Adipose tissue (tissue), 3 donors: ENCODE data around the gene DQX1. TPM values are rescaled to one million over a fixed set of nuclear protein-coding genes. Genes with fewer than 3 reads are reported as not detected.
A peak's percentile ranks its signal among the peaks of the same experiment; 100 is the strongest.
"Not testable (repeated sequence)": the region's sequence is repeated elsewhere in the genome, so short reads cannot be mapped to it uniquely, and the experiment has no call there.

Source experiments
- H3K27ac ChIP-seq: one replicate; pipeline ENCODE4 v1.5.1; 2013; ENCODE audit warnings: low read depth, low read length
- WGBS, 3 donors: extraction: QIAGEN DNeasy Blood & Tissue Kit; methylation state at CpG; one replicate each; pipeline ENCODE4 v1.1.7; 2013; 5-methylcytosine and 5-hydroxymethylcytosine counted together
- polyA plus RNA-seq, 3 donors: library from polyadenylated mRNA; stranded (reverse); fragments of 200-250 nt; gene quantifications; one replicate each; pipeline ENCODE4 v1.2.3, GENCODE V29; 2013
- donor health status: healthy with polysubstance abuse.
- donor health status: Bipolar disorder and iron deficiency.
- donor health status: healthy.

DQX1 gene
- polyA plus RNA-seq, 3 donors = 0.31 to 0.51 TPM; not detected in 1

GRCh38 chr2:74483675-74484164, 42.3 kb downstream of the DQX1 start:
- 78 to 79% (median 79%) methylated on average over 19 of the region's 19 CpGs for WGBS, 3 donors

DNA sequence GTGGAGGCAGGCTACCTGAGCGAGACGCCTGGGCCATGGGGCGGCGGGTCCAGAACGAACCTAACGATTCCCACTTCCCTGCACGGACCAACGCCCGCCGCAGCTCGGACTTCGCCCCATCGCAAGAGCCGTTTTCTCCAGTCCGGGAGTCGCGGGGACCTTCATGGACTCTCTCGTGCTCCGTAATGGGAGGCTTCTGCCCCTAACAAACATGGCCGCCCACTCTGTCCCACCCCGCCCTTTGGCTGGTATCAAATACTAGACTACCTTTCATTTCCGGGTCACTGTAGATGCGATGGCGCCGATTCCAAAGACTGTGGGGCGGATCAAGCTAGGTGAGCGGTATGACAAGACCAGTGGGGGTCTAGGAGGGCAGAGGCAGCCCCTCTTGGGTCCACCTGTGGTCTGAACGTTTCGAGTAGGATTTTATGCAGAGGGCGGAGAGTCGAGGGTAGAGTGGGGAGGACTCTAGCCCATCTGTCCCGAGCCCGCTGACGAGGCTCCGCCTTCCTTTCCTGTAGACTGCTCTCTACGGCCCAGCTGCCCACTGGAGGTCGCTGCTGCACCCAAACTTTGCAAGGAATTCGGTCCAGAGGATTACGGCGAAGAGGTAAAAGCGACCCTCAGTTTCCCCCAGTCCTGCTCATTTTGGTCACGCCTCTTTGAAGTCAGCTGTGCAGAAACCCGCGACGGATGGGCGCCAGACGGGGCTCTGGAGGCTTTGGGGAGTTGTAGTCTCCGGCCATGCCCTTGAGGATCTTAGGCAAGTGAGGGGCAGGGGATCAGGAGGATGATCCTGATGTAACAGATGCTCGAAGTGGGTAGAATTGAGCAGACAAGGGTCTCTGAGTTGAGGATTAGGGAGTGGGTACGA, 43.0 kb downstream of the DQX1 start, which contains the start of the genes CCDC142 and TTC31:
CCDC142 (minus strand) TSS at position 198 of the 874 bp plus-strand sequence; CDS start at position 37, 161 bp downstream.
TTC31 (plus strand) TSS at position 281 of the 874 bp plus-strand sequence; CDS start at position 296, 15 bp downstream.
- no peak within 1 kb of the TSS for H3K27ac ChIP-seq
- WGBS, 3 donors = 1% methylated on average over 48 to 50 of the region's 50 CpGs

More at GRCh38 chr2:74483675-74484164, 42.3 kb downstream of the DQX1 start:
- not testable (repeated sequence) for H3K27ac ChIP-seq

DNA sequence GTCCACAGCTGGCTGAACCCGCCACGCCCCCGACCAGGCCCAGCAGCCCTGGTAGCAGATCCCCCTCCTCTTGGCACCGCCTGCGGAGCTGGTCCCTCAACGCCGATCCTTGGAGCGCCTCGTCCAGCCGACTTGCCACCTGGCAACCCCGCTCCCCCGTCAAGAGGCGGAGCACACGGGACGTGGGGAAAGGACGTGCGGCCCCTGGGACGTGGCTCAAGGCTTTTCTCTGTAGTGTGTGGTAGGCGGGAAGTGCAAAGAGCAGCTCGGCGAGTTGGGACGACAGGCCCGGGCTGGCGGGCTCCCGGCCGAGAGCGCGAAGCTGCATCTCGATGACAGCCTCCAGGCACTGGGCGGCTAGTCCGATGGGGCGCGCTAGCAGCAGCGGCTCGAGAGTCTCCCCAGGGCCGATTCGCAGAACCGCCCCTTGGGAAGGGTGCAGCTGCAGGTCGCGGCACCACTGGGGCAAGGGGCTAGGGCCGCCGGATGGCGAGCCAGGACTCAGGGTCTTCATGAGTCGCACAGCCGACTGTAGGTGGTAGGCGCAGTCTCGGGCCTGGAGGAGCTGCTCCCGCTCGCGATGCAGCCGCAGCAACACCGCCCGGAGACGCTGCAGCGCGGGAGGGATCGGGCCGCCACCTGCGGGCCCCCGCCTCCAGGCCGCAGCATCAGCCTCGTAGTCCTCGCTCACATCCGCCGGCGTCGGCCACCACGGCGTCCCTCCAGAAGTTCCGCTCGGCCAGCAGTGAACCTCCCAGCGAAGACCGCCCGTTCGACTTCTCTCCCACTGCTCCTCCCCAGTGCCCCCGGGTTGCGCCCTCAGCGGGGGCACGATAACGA, 43.9 kb downstream of the DQX1 start:
- no peak overlapping the region for H3K27ac ChIP-seq
- WGBS, 3 donors = 1 to 2% (median 1%) methylated on average over 73 to 80 of the region's 80 CpGs

- 43 to 48% (median 46%) methylated on average over 3 of the region's 3 CpGs for WGBS, 3 donors
- no peak overlapping the region for H3K27ac ChIP-seq
These were observed 44.6 kb downstream of the DQX1 start for GRCh38 chr2:74481431-74481830.

GRCh38 chr2:74474899-74475298, 51.1 kb downstream of the DQX1 start:
- whole genome bisulfite sequencing, 3 donors = 78 to 91% (median 82%) methylated on average over 5 of the region's 5 CpGs

DNA sequence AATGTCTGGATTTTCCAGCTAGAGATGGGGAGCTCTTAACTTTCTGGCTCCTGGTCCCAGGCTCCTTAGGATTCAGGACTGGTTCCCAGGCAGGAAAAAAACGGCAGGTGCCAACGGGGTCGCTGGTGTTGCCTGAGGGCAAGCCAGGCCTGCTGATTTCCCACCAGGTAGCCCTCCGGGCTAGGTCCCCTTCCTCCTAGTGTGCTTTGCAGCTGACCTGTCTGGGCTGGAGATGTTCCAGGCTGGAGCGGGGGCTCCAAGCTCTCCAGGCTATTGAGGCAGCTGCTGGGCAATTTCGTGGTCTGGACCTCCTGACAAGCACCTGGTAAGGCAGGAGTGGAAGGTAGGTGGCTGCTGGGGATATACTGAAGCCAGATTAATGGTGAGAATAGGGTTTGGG, 51.5 kb downstream of the DQX1 start:
- WGBS, 3 donors = 92 to 96% (median 92%) methylated on average over 6 of the region's 6 CpGs
- no peak overlapping the region for H3K27ac ChIP-seq

More at GRCh38 chr2:74474899-74475298, 51.1 kb downstream of the DQX1 start:
- H3K27ac ChIP-seq = no peak overlapping the region

DNA sequence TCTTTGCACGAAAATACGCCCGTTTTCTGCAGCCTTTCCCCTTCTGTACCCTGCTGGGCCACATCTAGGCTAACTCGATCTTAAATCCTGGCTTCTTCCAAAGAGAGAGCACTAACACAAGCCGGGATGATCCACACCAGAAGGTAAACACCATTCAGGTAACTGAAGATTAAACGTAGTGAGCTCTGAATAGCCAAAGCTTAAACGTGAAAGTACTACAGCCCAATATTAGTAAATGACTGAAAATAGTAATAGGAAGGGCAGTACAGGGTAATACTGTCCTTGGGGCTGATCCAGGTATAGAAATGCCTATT, 53.1 kb downstream of the DQX1 start:
- 8 to 15% (median 10%) methylated on average over 7 of the region's 7 CpGs for WGBS, 3 donors
- no peak overlapping the region for H3K27ac ChIP-seq

DNA sequence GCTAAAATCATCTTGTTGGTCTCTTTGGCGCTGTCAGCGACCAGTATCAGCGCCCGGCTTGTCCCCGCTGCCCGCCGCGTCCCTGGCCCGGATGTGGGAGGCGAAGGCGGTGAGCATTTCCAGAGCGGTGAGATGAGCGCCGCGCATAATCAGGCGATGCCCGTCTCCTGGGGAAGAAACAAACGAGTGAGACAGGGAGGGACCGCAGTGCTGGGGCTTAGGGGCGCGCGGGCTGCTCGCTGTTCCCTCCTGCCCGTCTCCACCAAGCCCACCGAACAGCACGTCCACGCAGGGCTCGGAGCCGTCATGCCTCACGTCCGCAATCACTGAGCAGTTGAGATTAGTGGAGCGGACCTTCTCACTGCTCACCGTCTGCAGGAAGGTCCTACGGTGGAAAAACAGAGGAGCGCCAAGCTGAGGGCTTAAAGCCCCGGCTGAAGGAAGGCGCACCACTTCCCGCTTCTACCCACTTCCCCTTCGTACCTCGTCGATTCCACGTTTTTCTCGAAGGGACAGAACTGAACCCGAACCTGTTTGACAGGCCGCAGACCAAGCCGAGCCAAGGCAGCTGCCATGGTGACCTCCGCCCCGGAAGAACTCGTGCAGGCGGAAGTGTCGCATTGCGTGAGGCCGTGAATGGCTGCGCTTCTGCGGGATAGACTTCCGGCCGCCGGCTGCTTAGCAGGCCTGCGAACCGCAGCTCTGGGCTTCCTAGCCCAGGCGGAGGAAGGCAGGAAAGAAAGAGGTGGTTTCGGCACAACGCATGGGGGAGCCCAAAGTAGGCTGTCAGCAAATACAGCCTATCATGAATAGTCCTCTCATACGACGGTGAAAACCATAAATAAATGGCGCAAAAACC, 53.7 kb downstream of the DQX1 start, which contains the start of gene MRPL53:
MRPL53 (minus strand) TSS at position 595 of the 859 bp plus-strand sequence; CDS start at position 575, 20 bp downstream.
- WGBS, 3 donors = 0 to 1% (median 1%) methylated on average over 66 of the region's 66 CpGs
- H3K27ac ChIP-seq = peak within 1 kb of the TSS; percentile 31

DNA sequence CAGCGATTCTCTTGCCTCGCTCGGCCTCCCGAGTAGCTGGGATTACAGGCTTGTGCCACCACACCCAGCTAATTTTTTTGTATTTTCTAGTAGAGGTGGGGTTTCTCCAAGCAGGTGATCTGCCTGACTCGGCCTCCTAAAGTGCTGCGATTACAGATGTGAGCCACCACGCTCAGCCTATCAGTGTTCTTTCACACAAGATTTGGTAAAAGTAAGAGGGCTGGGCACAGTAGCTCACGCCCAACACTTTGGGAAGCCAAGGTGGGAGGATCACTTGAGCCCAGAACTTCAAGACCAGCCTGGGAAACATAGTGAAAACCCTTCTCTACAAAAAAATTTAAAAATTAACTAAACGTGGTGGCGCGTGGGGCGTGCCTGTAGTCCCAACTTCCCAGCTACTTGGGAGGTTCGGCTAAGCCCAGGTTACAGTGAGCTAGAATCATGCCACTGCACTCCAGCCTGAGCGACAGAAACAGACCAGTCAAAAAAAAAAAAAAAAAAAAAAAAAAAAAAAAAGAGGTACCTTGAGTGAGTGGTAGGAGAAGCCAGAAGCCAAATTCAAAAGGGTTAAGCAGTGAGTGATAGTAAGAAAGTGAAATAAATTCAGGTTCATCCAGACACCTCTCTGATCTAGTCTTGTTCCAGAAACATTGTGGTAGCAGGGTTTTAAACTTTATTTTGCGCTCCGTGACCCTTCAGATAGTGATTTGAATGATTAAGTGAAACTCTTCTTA, 54.5 kb downstream of the DQX1 start:
- 52 to 63% (median 60%) methylated on average over 16 of the region's 16 CpGs for WGBS, 3 donors
- no peak overlapping the region for H3K27ac ChIP-seq

- 93 to 96% (median 95%) methylated on average over 12 of the region's 12 CpGs for WGBS, 3 donors
- not testable (repeated sequence) for H3K27ac ChIP-seq
These were observed 55.3 kb downstream of the DQX1 start for GRCh38 chr2:74470742-74471141.

Other genes starting within 250 kb of the DQX1 start
- 1 to 10 TPM in 1 of 3 donors, under 1 TPM in 2; 0.32 to 1.0 (median 0.71) TPM for gene SLC4A5, start 182.8 kb downstream of the DQX1 start, polyA plus RNA-seq
- gene DCTN1, start 145.9 kb downstream of the DQX1 start, polyA plus RNA-seq = 100 to 1,000 TPM in 1 of 3 donors, 10 to 100 TPM in 2; 40.0 to 127 (median 70.4) TPM
- 1 to 10 TPM in 2 of 3 donors, under 1 TPM in 1; 0.43 to 2.4 (median 1.5) TPM for gene C2orf81, start 104.6 kb downstream of the DQX1 start, polyA plus RNA-seq
- gene WDR54, start 104.5 kb downstream of the DQX1 start, polyA plus RNA-seq = 1 to 10 TPM; 5.5 to 7.2 (median 6.6) TPM
- 10 to 100 TPM in 2 of 3 donors, 1 to 10 TPM in 1; 8.5 to 28.0 (median 13.2) TPM for gene RTKN, start 84.3 kb downstream of the DQX1 start, polyA plus RNA-seq
- gene INO80B, start 71.1 kb downstream of the DQX1 start, polyA plus RNA-seq = 10 to 100 TPM; 21.4 to 37.9 (median 33.6) TPM
- 10 to 100 TPM; 69.0 to 81.3 (median 78.1) TPM for gene WBP1, start 67.8 kb downstream of the DQX1 start, polyA plus RNA-seq
- 10 to 100 TPM; 18.3 to 38.7 (median 29.1) TPM for gene MOGS, start 60.8 kb downstream of the DQX1 start, polyA plus RNA-seq
- gene MRPL53, start 53.6 kb downstream of the DQX1 start, polyA plus RNA-seq = 100 to 1,000 TPM in 1 of 3 donors, 10 to 100 TPM in 2; 43.1 to 112 (median 84.6) TPM
- 1 to 10 TPM; 2.7 to 6.6 (median 5.0) TPM for gene CCDC142, start 43.2 kb downstream of the DQX1 start, polyA plus RNA-seq
- 10 to 100 TPM; 10.6 to 15.5 (median 14.2) TPM for gene TTC31, start 43.1 kb downstream of the DQX1 start, polyA plus RNA-seq
- 1 to 10 TPM; 1.3 to 3.3 (median 1.4) TPM for gene LBX2, start 26.6 kb downstream of the DQX1 start, polyA plus RNA-seq
- 10 to 100 TPM; 11.1 to 22.5 (median 11.5) TPM for gene PCGF1, start 18.5 kb downstream of the DQX1 start, polyA plus RNA-seq
- gene TLX2, start 11.8 kb downstream of the DQX1 start, polyA plus RNA-seq = under 1 TPM in 1 of 3 donors, not detected in 2; 0.03 TPM
- gene AUP1, start 3.5 kb upstream of the DQX1 start, polyA plus RNA-seq = 100 to 1,000 TPM in 2 of 3 donors, 10 to 100 TPM in 1; 86.1 to 159 (median 152) TPM
- gene HTRA2, start 3.7 kb upstream of the DQX1 start, polyA plus RNA-seq = 10 to 100 TPM; 21.0 to 48.9 (median 43.7) TPM
- gene LOXL3, start 27.7 kb upstream of the DQX1 start, polyA plus RNA-seq = 1 to 10 TPM in 2 of 3 donors, under 1 TPM in 1; 0.78 to 4.7 (median 2.8) TPM
- 10 to 100 TPM in 2 of 3 donors, 1 to 10 TPM in 1; 8.8 to 23.4 (median 16.2) TPM for gene DOK1, start 28.5 kb upstream of the DQX1 start, polyA plus RNA-seq
- under 1 TPM; 0.34 to 0.70 (median 0.48) TPM for gene M1AP, start 122.1 kb upstream of the DQX1 start, polyA plus RNA-seq
- gene SEMA4F, start 128.0 kb upstream of the DQX1 start, polyA plus RNA-seq = 1 to 10 TPM; 2.1 to 3.5 (median 3.0) TPM